A549 (cell line): ENCODE data around the gene XG. TPM values are rescaled to one million over a fixed set of nuclear protein-coding genes. Genes with fewer than 3 reads are reported as not detected.

Experiments used
- ATAC-seq, 2 experiments: fragments of 200-7000 bp in 1 of 2; fragments of >200 bp in 1 of 2; cut with Nextera tagmentation in 1 of 2; cut with Tn5 transposase in 1 of 2; 3 replicates each; pipeline versions ENCODE4 v1.8.0 to v1.9.1; 2018 to 2020; ENCODE audit warnings: mild to moderate bottlenecking in 1 of 2, moderate library complexity in 1 of 2
- CTCF ChIA-PET: fragments of 300-600 bp; sonication (Branson Sonifier 250); formaldehyde crosslinking; extraction: SDS; loops from one replicate; lab custom pipeline; 2021; ENCODE audit warnings: antibody characterized with exemption, inconsistent platforms; lab: Yijun Ruan, JAX
- POLR2A ChIA-PET: fragments of 350-600 bp; formaldehyde crosslinking; extraction: SDS; loops from one replicate; lab custom pipeline; 2021; ENCODE audit warnings: antibody characterized with exemption, inconsistent platforms; lab: Yijun Ruan, JAX
- DNase-seq, 2 experiments: peaks; one replicate each; pipeline versions ENCODE4 v3.0.0 to v3.0.0-alpha.2; 2011 to 2016; ENCODE audit warnings: low read depth in 1 of 2, low spot score in 1 of 2
- FAIRE-seq: peaks from 2 replicates; lab custom pipeline; 2011; peaks lifted over from hg19 to GRCh38; lab: Jason Lieb, UNC
- H3K27ac ChIP-seq, 2 experiments: fragments of >200 bp; sonication (Bioruptor Twin); formaldehyde crosslinking; 3 replicates each; pipeline ENCODE4 v1.5.1; 2016 to 2017
- H3K4me1 ChIP-seq: fragments of >200 bp; sonication (Bioruptor Twin); formaldehyde crosslinking; 3 replicates; pipeline ENCODE4 v1.6.1; 2016
- H3K4me2 ChIP-seq: fragments of >200 bp; sonication (Bioruptor Twin); formaldehyde crosslinking; 3 replicates; pipeline ENCODE4 v1.6.1; 2016
- H3K4me3 ChIP-seq: fragments of >200 bp; sonication (Bioruptor Twin); formaldehyde crosslinking; 3 replicates; pipeline ENCODE4 v1.5.1; 2016
- H3K9me3 ChIP-seq: fragments of >200 bp; sonication (Bioruptor Twin); formaldehyde crosslinking; 3 replicates; pipeline ENCODE4 v1.6.1; 2016
- ATOH8 ChIP-seq: fragments of 250-450 bp; sonication (Bioruptor Pico); IDR thresholded peaks from 2 replicates; pipeline ENCODE4 v1.5.0; 2020; ENCODE audit warnings: low read depth, mild to moderate bottlenecking, moderate library complexity
- BHLHE40 ChIP-seq: IDR thresholded peaks from 2 replicates; pipeline ENCODE4 v1.6.1; 2012; ENCODE audit warnings: low read depth, low read length, inconsistent platforms
- CHD2 ChIP-seq: fragments of 150-350 bp; IDR thresholded peaks from 2 replicates; pipeline ENCODE4 v1.6.1; 2014; ENCODE audit warnings: low read length; ENCODE audit not compliant: partially characterized antibody
- CHD4 ChIP-seq: fragments of 200-600 bp; sonication (generic); IDR thresholded peaks from 2 replicates; pipeline ENCODE4 v1.6.1; 2016; ENCODE audit warnings: antibody characterized with exemption, mild to moderate bottlenecking, borderline replicate concordance
- CTCF ChIP-seq: fragments of >200 bp; sonication (Bioruptor Twin); formaldehyde crosslinking; IDR thresholded peaks from 3 replicates; pipeline ENCODE4 v1.5.1; 2016
- E2F6 ChIP-seq: IDR thresholded peaks from 2 replicates; pipeline ENCODE4 v1.6.1; 2012; ENCODE audit warnings: low read depth, borderline replicate concordance
- EHMT2 ChIP-seq: fragments of 200-600 bp; sonication (generic); IDR thresholded peaks from 2 replicates; pipeline ENCODE4 v1.6.1; 2016; ENCODE audit warnings: antibody characterized with exemption, low read depth, mild to moderate bottlenecking, moderate library complexity
- ELK1 ChIP-seq: fragments of 150-350 bp; IDR thresholded peaks from 2 replicates; pipeline ENCODE4 v1.6.1; 2014; ENCODE audit warnings: low read depth, mild to moderate bottlenecking, low read length
- EP300 ChIP-seq, 2 experiments: fragments of >200 bp; sonication (Bioruptor Twin); formaldehyde crosslinking; IDR thresholded peaks; 2 replicates in 1 of 2; 3 replicates in 1 of 2; pipeline ENCODE4 v1.6.1; 2016 to 2017
- FOSL2 ChIP-seq, 2 experiments: fragments of 450-650 bp in 1 of 2; fragments of >200 bp in 1 of 2; sonication (Bioruptor Twin) in 1 of 2; formaldehyde crosslinking; IDR thresholded peaks; 2 replicates each; pipeline versions ENCODE4 v1.5.0 to v1.6.1; 2016 to 2020; ENCODE audit warnings: mild to moderate bottlenecking in 1 of 2, moderate library complexity in 1 of 2
- FOXS1 ChIP-seq: fragments of 250-450 bp; sonication (Bioruptor Pico); IDR thresholded peaks from 2 replicates; pipeline ENCODE4 v1.5.0; 2020; ENCODE audit warnings: mild to moderate bottlenecking, moderate library complexity
- HDAC2 ChIP-seq: fragments of 200-600 bp; sonication (generic); IDR thresholded peaks from 2 replicates; pipeline ENCODE4 v1.6.1; 2016
- HEYL ChIP-seq: fragments of 250-450 bp; sonication (Bioruptor Pico); IDR thresholded peaks from 2 replicates; pipeline ENCODE4 v1.8.0; 2021; ENCODE audit warnings: mild to moderate bottlenecking, moderate library complexity
- HOXA7 ChIP-seq: fragments of 250-450 bp; sonication (Bioruptor Pico); IDR thresholded peaks from 2 replicates; pipeline ENCODE4 v1.5.0; 2020; ENCODE audit warnings: mild to moderate bottlenecking, moderate library complexity
- RAD21 ChIP-seq, 2 experiments: fragments of >200 bp in 1 of 2; sonication (Bioruptor Twin) in 1 of 2; formaldehyde crosslinking in 1 of 2; IDR thresholded peaks in 1 of 2; conservative IDR thresholded peaks in 1 of 2; 2 replicates in 1 of 2; 3 replicates in 1 of 2; pipeline ENCODE4 v1.6.1; 2012 to 2018; ENCODE audit warnings: inconsistent platforms in 1 of 2
- RCOR1 ChIP-seq: fragments of 150-350 bp; IDR thresholded peaks from 2 replicates; pipeline ENCODE4 v1.6.1; 2014; ENCODE audit warnings: antibody characterized with exemption, low read length, low read depth
- RNF2 ChIP-seq: fragments of 200-600 bp; sonication (generic); IDR thresholded peaks from 2 replicates; pipeline ENCODE4 v1.6.1; 2016; ENCODE audit warnings: low read depth, mild to moderate bottlenecking, antibody characterized with exemption, moderate library complexity, borderline replicate concordance
- SREBF2 ChIP-seq: fragments of 450-650 bp; IDR thresholded peaks from 2 replicates; pipeline ENCODE4 v1.6.1; 2014; ENCODE audit warnings: mild to moderate bottlenecking, moderate library complexity
- TFCP2L1 ChIP-seq: fragments of 250-450 bp; sonication (Bioruptor Pico); IDR thresholded peaks from 2 replicates; pipeline ENCODE4 v1.5.0; 2021; ENCODE audit warnings: mild to moderate bottlenecking
- TP53 ChIP-seq: fragments of 250-450 bp; sonication (Bioruptor Pico); IDR thresholded peaks from 2 replicates; pipeline ENCODE4 v1.5.0; 2021; ENCODE audit warnings: mild to moderate bottlenecking, moderate library complexity
- ZFP36 ChIP-seq: fragments of 450-650 bp; IDR thresholded peaks from 2 replicates; pipeline ENCODE4 v1.6.1; 2014; ENCODE audit warnings: borderline replicate concordance; ENCODE audit not compliant: partially characterized antibody
- WGBS: methylation state at CpG from one replicate; pipeline ENCODE4 v1.1.6; 2017; ENCODE audit errors: missing lambda C conversion rate; 5-methylcytosine and 5-hydroxymethylcytosine counted together
- polyA plus RNA-seq, 4 experiments: library from polyadenylated mRNA; depleted of rRNA in 3 of 4; stranded (reverse); fragments of >200 nt; fragmentation: RNase III in 1 of 4; extraction: RNeasy Plus Mini Kit Qiagen cat#74134 plus additional on column Dnase treatment in 1 of 4; gene quantifications; 2 replicates in 3 of 4; 3 replicates in 1 of 4; pipeline ENCODE4 v1.2.3, GENCODE V29; 2011 to 2017

XG gene
- polyA plus RNA-seq, 2 of the 4 experiments (the other 2 are of a cell fraction): 0.05 to 0.06 TPM

- POLR2A ChIA-PET: no interaction called here
- TF ChIP-seq EP300 (IDR thresholded peaks at IDR 0.05) (no peak), CTCF (no peak), RAD21 (conservative IDR thresholded peaks at IDR 0.05 in 1 of 2, IDR thresholded peaks at IDR 0.05 in 1 of 2) (no peak), TP53 (CRISPR knock-in tag) (no peak), ATOH8 (CRISPR knock-in tag) (no peak)
- Histone ChIP-seq H3K4me1 (no peaks in the 10 kb centered on the region), H3K4me3 (no peak overlapping the region), H3K27ac (no peak overlapping the region), H3K4me2 (no peak overlapping the region), H3K9me3 (no peaks in the 10 kb centered on the region)
- FAIRE-seq: peak; percentile 77
- DNase-seq: no peak
- no peak for ATAC-seq
- 88% methylated on average over 1 of the region's 1 CpG for WGBS
- CTCF ChIA-PET: no interaction called here
These were observed 107.5 kb downstream of the XG start for GRCh38 chrX:2859197-2859797.

- FAIRE-seq: no peak
- DNase-seq: no peak
- 62% methylated on average over 9 of the region's 9 CpGs for WGBS
- no peaks in the 10 kb centered on the region for H3K9me3 ChIP-seq
- no peak overlapping the region for H3K27ac ChIP-seq
- no peak for ATAC-seq
- ChIA-PET POLR2A (no interaction called here), CTCF (no interaction called here)
- H3K4me2 ChIP-seq: no peak overlapping the region
- H3K4me1 ChIP-seq: no peaks in the 10 kb centered on the region
- H3K4me3 ChIP-seq: no peak overlapping the region
- TF ChIP-seq TP53 (CRISPR knock-in tag): no peak
- TF ChIP-seq FOXS1 (CRISPR knock-in tag): no peak
- no peak for TF ChIP-seq EHMT2
- TF ChIP-seq HEYL: no peak
- TF ChIP-seq BHLHE40: no peak
- TF ChIP-seq EP300 (IDR thresholded peaks at IDR 0.05): no peak
- no peak for TF ChIP-seq TFCP2L1 (CRISPR knock-in tag)
- no peak for TF ChIP-seq HOXA7 (CRISPR knock-in tag)
- no peak for TF ChIP-seq FOSL2 (IDR thresholded peaks at IDR 0.05)
- no peak for TF ChIP-seq FOSL2 (CRISPR knock-in tag; IDR thresholded peaks at IDR 0.05)
- TF ChIP-seq SREBF2: no peak
- TF ChIP-seq CTCF: no peak
- no peak for TF ChIP-seq RNF2
- no peak for TF ChIP-seq HDAC2
- TF ChIP-seq E2F6: no peak
- TF ChIP-seq ELK1: no peak
- TF ChIP-seq ZFP36: no peak
- TF ChIP-seq CHD4: no peak
- TF ChIP-seq CHD2: no peak
- no peak for TF ChIP-seq RCOR1
These were observed 110.6 kb downstream of the XG start for GRCh38 chrX:2862404-2862803.
